ENCODE results near the gene FOXO4. TPM values are rescaled to one million over a fixed set of nuclear protein-coding genes. Genes with fewer than 3 reads are reported as not detected.
A peak's percentile ranks its signal among the peaks of the same experiment; 100 is the strongest.

The FOXO4 gene
- total and polyA plus RNA-seq, 10 donors = 5.1 to 50.9 (median 25.3) TPM

GRCh38 chrX:71147496-71148277 lies 52.0 kb downstream of the FOXO4 start:
- H3K27ac ChIP-seq = no peak overlapping the region
- H3K27me3 ChIP-seq (replicated peaks in 1 of 7) = no peaks in the 10 kb centered on the region
- TF ChIP-seq POLR2AphosphoS5 (IDR thresholded peaks at IDR 0.05) = peak in 1 of 3 donors; percentile 56
- no peak for TF ChIP-seq CTCF (IDR thresholded peaks at IDR 0.05 in 8 of 11, conservative IDR thresholded peaks at IDR 0.05 in 3 of 11)
- no peak for TF ChIP-seq POLR2A (IDR thresholded peaks at IDR 0.05)
- intact Hi-C loops (cut with DNase I; ENCODE audit: low total_unique reads) = no loop called here
- no peaks in the 10 kb centered on the region for H3K9me3 ChIP-seq
- peaks cover 0 to 19% (median 2%) of the 10 kb centered on the region in 6 donors for H3K4me1 ChIP-seq
- H3K4me3 ChIP-seq = no peak overlapping the region
- no peak for DNase-seq
- peaks cover 0 to 14% (median under 1%) of the 10 kb centered on the region in 6 donors for H3K36me3 ChIP-seq
- WGBS, 5 donors = 81 to 94% (median 84%) methylated on average over 19 to 28 of the region's 28 CpGs

- TF ChIP-seq POLR2A (IDR thresholded peaks at IDR 0.05) = no peak
- TF ChIP-seq POLR2AphosphoS5 (IDR thresholded peaks at IDR 0.05) = no peak
- no peak for TF ChIP-seq CTCF (IDR thresholded peaks at IDR 0.05 in 8 of 11, conservative IDR thresholded peaks at IDR 0.05 in 3 of 11)
- peaks cover 0 to 8% (median 0%) of the 10 kb centered on the region in 6 donors for H3K36me3 ChIP-seq
- no peak overlapping the region for H3K4me3 ChIP-seq
- no peaks in the 10 kb centered on the region for H3K9me3 ChIP-seq
- DNase-seq = no peak
- H3K4me1 ChIP-seq = peaks cover 0 to 19% (median 2%) of the 10 kb centered on the region in 6 donors
- no peaks in the 10 kb centered on the region for H3K27me3 ChIP-seq (replicated peaks in 1 of 7)
- H3K27ac ChIP-seq = no peak overlapping the region
- WGBS, 5 donors = 73 to 100% (median 87%) methylated on average over 1 to 8 of the region's 8 CpGs
- intact Hi-C loops (cut with DNase I; ENCODE audit: low total_unique reads) = no loop called here
These were observed 52.6 kb downstream of the FOXO4 start for GRCh38 chrX:71148278-71148663.

- Histone ChIP-seq H3K27ac (no peak overlapping the region), H3K4me1 (peaks cover 0 to 4% (median 0%) of the 10 kb centered on the region in 6 donors), H3K4me3 (no peak overlapping the region), H3K36me3 (no peaks in the 10 kb centered on the region), H3K9me3 (no peaks in the 10 kb centered on the region), H3K27me3 (replicated peaks in 1 of 7) (no peaks in the 10 kb centered on the region)
- DNase-seq = no peak
- TF ChIP-seq POLR2A (IDR thresholded peaks at IDR 0.05) (no peak), CTCF (IDR thresholded peaks at IDR 0.05 in 8 of 11, conservative IDR thresholded peaks at IDR 0.05 in 3 of 11) (no peak), POLR2AphosphoS5 (IDR thresholded peaks at IDR 0.05) (peak in 1 of 3 donors; percentile 24)
- 71 to 91% (median 80%) methylated on average over 3 to 7 of the region's 7 CpGs for WGBS, 5 donors
- intact Hi-C loops (cut with DNase I; ENCODE audit: low total_unique reads) = no loop called here
These were observed 55.7 kb downstream of the FOXO4 start for GRCh38 chrX:71151366-71151765.

Small RNA genes within 50 kb of the gene (small RNA-seq; reads per million reads assigned to genes)
- 0 reads per million in 4 donors for gene CXorf65

Other genes starting within 250 kb of the FOXO4 start
- 1 to 10 TPM in 3 of 7 donors, under 1 TPM in 4; 0.25 to 1.9 (median 0.98) TPM for gene TEX11, start 187.1 kb upstream of the FOXO4 start, total RNA-seq
- gene TEX11, start 187.1 kb upstream of the FOXO4 start, polyA plus RNA-seq = under 1 TPM; 0.06 to 0.32 (median 0.20) TPM
- gene SLC7A3, start 164.8 kb upstream of the FOXO4 start, total RNA-seq = not detected
- under 1 TPM in 1 of 3 donors, not detected in 2; 0.06 TPM for gene SLC7A3, start 164.8 kb upstream of the FOXO4 start, polyA plus RNA-seq
- 10 to 100 TPM; 37.1 to 47.6 (median 41.0) TPM for gene SNX12, start 27.5 kb upstream of the FOXO4 start, total RNA-seq
- gene SNX12, start 27.5 kb upstream of the FOXO4 start, polyA plus RNA-seq = 10 to 100 TPM; 11.7 to 28.7 (median 14.0) TPM
- gene CXorf65, start 10.9 kb downstream of the FOXO4 start, total RNA-seq = 10 to 100 TPM in 1 of 7 donors, 1 to 10 TPM in 6; 1.7 to 14.4 (median 6.7) TPM
- gene CXorf65, start 10.9 kb downstream of the FOXO4 start, polyA plus RNA-seq = 10 to 100 TPM in 1 of 3 donors, 1 to 10 TPM in 2; 3.7 to 27.2 (median 7.5) TPM
- gene IL2RG, start 15.7 kb downstream of the FOXO4 start, total RNA-seq = 100 to 1,000 TPM in 6 of 7 donors, 10 to 100 TPM in 1; 92.6 to 174 (median 127) TPM
- gene IL2RG, start 15.7 kb downstream of the FOXO4 start, polyA plus RNA-seq = 100 to 1,000 TPM in 2 of 3 donors, 10 to 100 TPM in 1; 89.8 to 155 (median 122) TPM
- gene MED12, start 22.7 kb downstream of the FOXO4 start, total RNA-seq = 100 to 1,000 TPM in 3 of 7 donors, 10 to 100 TPM in 4; 90.0 to 151 (median 98.7) TPM
- 10 to 100 TPM in 1 of 3 donors, 1 to 10 TPM in 2; 5.2 to 15.6 (median 5.3) TPM for gene MED12, start 22.7 kb downstream of the FOXO4 start, polyA plus RNA-seq
- gene NLGN3, start 49.0 kb downstream of the FOXO4 start, total RNA-seq = 1 to 10 TPM in 4 of 7 donors, under 1 TPM in 3; 0.66 to 2.5 (median 1.2) TPM
- gene NLGN3, start 49.0 kb downstream of the FOXO4 start, polyA plus RNA-seq = under 1 TPM; 0.14 to 0.58 (median 0.48) TPM
- gene GJB1, start 127.4 kb downstream of the FOXO4 start, total RNA-seq = not detected
- gene GJB1, start 127.4 kb downstream of the FOXO4 start, polyA plus RNA-seq = not detected
- 10 to 100 TPM; 22.2 to 34.5 (median 23.3) TPM for gene ZMYM3, start 158.3 kb downstream of the FOXO4 start, total RNA-seq
- gene ZMYM3, start 158.3 kb downstream of the FOXO4 start, polyA plus RNA-seq = 10 to 100 TPM in 1 of 3 donors, 1 to 10 TPM in 2; 6.3 to 13.1 (median 8.7) TPM
- gene NONO, start 187.8 kb downstream of the FOXO4 start, total RNA-seq = 100 to 1,000 TPM; 218 to 249 (median 234) TPM
- 100 to 1,000 TPM; 101 to 128 (median 112) TPM for gene NONO, start 187.8 kb downstream of the FOXO4 start, polyA plus RNA-seq
- 1 to 10 TPM; 1.5 to 8.3 (median 3.1) TPM for gene ITGB1BP2, start 205.9 kb downstream of the FOXO4 start, total RNA-seq
- 1 to 10 TPM; 1.4 to 1.8 (median 1.7) TPM for gene ITGB1BP2, start 205.9 kb downstream of the FOXO4 start, polyA plus RNA-seq